ENCODE results near the gene FOXN1. TPM values are rescaled to one million over a fixed set of nuclear protein-coding genes. Genes with fewer than 3 reads are reported as not detected.

FOXN1 gene
- total RNA-seq, 3 donors from 2014 or later = 0.29 TPM; not detected in 2

GRCh38 chr17:28536532-28537218 is 30.5 kb downstream of the FOXN1 start:
- no peak for TF ChIP-seq POLR2AphosphoS5 (IDR thresholded peaks at IDR 0.05)
- TF ChIP-seq, protein P1, sequence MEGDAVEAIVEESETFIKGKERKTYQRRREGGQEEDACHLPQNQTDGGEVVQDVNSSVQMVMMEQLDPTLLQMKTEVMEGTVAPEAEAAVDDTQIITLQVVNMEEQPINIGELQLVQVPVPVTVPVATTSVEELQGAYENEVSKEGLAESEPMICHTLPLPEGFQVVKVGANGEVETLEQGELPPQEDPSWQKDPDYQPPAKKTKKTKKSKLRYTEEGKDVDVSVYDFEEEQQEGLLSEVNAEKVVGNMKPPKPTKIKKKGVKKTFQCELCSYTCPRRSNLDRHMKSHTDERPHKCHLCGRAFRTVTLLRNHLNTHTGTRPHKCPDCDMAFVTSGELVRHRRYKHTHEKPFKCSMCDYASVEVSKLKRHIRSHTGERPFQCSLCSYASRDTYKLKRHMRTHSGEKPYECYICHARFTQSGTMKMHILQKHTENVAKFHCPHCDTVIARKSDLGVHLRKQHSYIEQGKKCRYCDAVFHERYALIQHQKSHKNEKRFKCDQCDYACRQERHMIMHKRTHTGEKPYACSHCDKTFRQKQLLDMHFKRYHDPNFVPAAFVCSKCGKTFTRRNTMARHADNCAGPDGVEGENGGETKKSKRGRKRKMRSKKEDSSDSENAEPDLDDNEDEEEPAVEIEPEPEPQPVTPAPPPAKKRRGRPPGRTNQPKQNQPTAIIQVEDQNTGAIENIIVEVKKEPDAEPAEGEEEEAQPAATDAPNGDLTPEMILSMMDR (IDR thresholded peaks at IDR 0.05) = no peak
- no peak for TF ChIP-seq POLR2A (IDR thresholded peaks at IDR 0.05)
- H3K9me3 ChIP-seq = no peaks in the 10 kb centered on the region
- no peaks in the 10 kb centered on the region for H3K4me1 ChIP-seq
- H3K36me3 ChIP-seq = no peaks in the 10 kb centered on the region
- intact Hi-C loops (cut with DNase I; ENCODE audit: low total_unique reads) = no loop called here
- H3K4me3 ChIP-seq = no peak overlapping the region
- H3K27ac ChIP-seq = no peak overlapping the region
- no peak for DNase-seq (ENCODE audit: low spot score in 2 of 2)
- H3K27me3 ChIP-seq = no peaks in the 10 kb centered on the region

- Histone ChIP-seq H3K9me3 (no peaks in the 10 kb centered on the region), H3K4me1 (no peaks in the 10 kb centered on the region), H3K27me3 (no peaks in the 10 kb centered on the region), H3K36me3 (no peaks in the 10 kb centered on the region), H3K4me3 (no peak overlapping the region), H3K27ac (no peak overlapping the region)
- TF ChIP-seq POLR2A (IDR thresholded peaks at IDR 0.05) (no peak), POLR2AphosphoS5 (IDR thresholded peaks at IDR 0.05) (no peak)
- TF ChIP-seq, protein P1 (IDR thresholded peaks at IDR 0.05) = no peak
- no peak for DNase-seq (ENCODE audit: low spot score in 2 of 2)
- intact Hi-C loops (cut with DNase I; ENCODE audit: low total_unique reads) = no loop called here
These were observed 31.1 kb downstream of the FOXN1 start for GRCh38 chr17:28537219-28537610.

DNA sequence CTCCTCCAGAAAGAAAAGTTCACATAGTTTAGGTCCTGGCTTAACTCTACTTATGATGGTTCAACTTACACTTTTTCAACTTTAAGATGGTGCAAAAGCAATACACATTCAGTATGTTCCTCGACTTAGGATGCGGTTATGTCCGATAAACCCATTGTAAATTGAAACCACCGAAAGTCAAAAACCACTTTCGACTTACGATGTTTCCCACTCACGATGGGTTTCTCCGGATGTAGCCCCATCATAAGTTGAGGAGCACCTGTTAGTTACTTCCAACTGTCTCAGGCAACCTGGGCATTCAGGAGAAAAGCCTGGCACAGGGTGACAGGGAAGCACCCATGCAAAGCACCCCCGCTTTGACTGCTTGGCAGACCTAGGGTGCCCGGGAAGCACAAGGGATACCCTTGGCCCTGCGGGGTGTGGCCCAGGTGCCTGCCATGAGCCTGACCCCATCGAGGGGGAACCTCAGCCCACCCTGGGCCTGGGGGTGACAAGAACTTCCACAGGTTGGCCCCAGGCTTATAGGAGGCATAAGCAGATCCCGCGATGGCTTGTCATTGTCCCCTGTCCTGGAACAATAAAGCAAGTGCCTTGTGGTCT is 32.2 kb downstream of the FOXN1 start:
- no peak overlapping the region for H3K27ac ChIP-seq
- TF ChIP-seq, protein P1 (IDR thresholded peaks at IDR 0.05) = no peak
- no peak for TF ChIP-seq POLR2AphosphoS5 (IDR thresholded peaks at IDR 0.05)
- no peak for DNase-seq (ENCODE audit: low spot score in 2 of 2)
- H3K36me3 ChIP-seq = no peaks in the 10 kb centered on the region
- no peaks in the 10 kb centered on the region for H3K27me3 ChIP-seq
- intact Hi-C loops (cut with DNase I; ENCODE audit: low total_unique reads) = no loop called here
- H3K9me3 ChIP-seq = no peaks in the 10 kb centered on the region
- no peaks in the 10 kb centered on the region for H3K4me1 ChIP-seq
- H3K4me3 ChIP-seq = no peak overlapping the region

DNA sequence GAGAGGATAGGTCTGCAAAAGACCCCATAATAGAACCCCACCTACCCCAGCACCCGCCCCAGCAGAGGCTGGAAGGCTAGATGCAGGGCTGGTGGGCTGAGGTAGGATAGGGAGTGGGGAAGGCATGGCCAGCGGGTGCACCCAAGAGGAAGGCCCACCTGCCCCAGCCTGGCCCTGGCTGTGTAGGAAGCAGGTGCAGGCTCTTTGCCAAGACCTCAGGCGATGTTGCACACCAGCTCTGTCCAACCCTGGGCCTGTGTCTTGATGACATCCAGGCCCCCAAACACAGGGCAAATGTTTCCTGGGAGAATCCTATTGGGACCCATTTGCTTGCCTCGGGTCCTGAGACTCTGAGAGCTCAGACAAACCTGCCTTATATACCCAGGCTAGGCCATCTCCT is 34.1 kb downstream of the FOXN1 start:
- no peaks in the 10 kb centered on the region for H3K9me3 ChIP-seq
- H3K4me3 ChIP-seq = no peak overlapping the region
- H3K27ac ChIP-seq = no peak overlapping the region
- DNase-seq (ENCODE audit: low spot score in 2 of 2) = no peak
- H3K4me1 ChIP-seq = no peaks in the 10 kb centered on the region
- H3K36me3 ChIP-seq = no peaks in the 10 kb centered on the region
- H3K27me3 ChIP-seq = no peaks in the 10 kb centered on the region
- TF ChIP-seq, protein P1 (IDR thresholded peaks at IDR 0.05) = no peak
- no peak for TF ChIP-seq POLR2A (IDR thresholded peaks at IDR 0.05)
- no peak for TF ChIP-seq POLR2AphosphoS5 (IDR thresholded peaks at IDR 0.05)
- intact Hi-C loops (cut with DNase I; ENCODE audit: low total_unique reads) = no loop called here

- H3K27ac ChIP-seq = no peak overlapping the region
- intact Hi-C loops (cut with DNase I; ENCODE audit: low total_unique reads) = no loop called here
- H3K9me3 ChIP-seq = no peaks in the 10 kb centered on the region
- H3K4me1 ChIP-seq = no peaks in the 10 kb centered on the region
- no peaks in the 10 kb centered on the region for H3K36me3 ChIP-seq
- TF ChIP-seq POLR2AphosphoS5 (IDR thresholded peaks at IDR 0.05) = no peak
- TF ChIP-seq POLR2A (IDR thresholded peaks at IDR 0.05) = no peak
- TF ChIP-seq, protein P1 (IDR thresholded peaks at IDR 0.05) = no peak
- H3K27me3 ChIP-seq = no peaks in the 10 kb centered on the region
- no peak for DNase-seq (ENCODE audit: low spot score in 2 of 2)
- no peak overlapping the region for H3K4me3 ChIP-seq
These were observed 35.3 kb downstream of the FOXN1 start for GRCh38 chr17:28541439-28541838.
